GM12892 (cell line): ENCODE measurements around the gene RER1.

Experiments used
- POLR2A ChIP-seq: IDR thresholded peaks from 2 replicates; pipeline ENCODE4 v1.6.1; 2011; ENCODE audit warnings: low read depth, low read length, control low read depth
- POLR2AphosphoS5 ChIP-seq: IDR thresholded peaks from 2 replicates; pipeline ENCODE4 v1.6.1; 2011; ENCODE audit warnings: low read depth, low read length, control low read depth

DNA sequence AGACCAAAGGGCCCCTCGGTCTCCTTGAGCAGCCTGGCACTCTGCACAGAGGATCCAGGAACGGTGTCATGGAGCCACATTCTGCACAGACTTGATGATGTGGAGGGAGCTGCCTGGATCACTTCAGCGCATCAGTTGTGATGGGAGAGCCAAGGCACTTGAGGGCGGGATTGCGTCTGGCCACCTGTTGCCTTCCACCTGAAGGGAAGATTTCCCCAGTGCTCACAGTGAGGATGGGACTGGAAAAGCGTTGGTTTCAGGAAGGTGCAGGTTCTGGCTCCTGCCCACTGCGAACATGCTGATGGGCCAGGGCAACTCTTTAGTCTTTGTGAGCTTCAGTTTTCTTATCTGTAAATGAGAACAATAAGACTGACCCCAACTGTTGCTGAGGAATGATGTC lies 2.6 kb downstream of the RER1 start:
- TF ChIP-seq POLR2AphosphoS5 (0 out of 2 replicates have a peak, but pooled peaks have one; percentile 36), POLR2A (no peak; the same call in 1 of the 2 replicates)
